Natural killer cell treated with Interleukin-12 subunit alpha and Interleukin-12 subunit beta and Interleukin-15 and Interleukin-18, amount 100 ng/mL, for 72 hours (primary cell): ENCODE data around the gene EFNA4. TPM values are rescaled to one million over a fixed set of nuclear protein-coding genes. Genes with fewer than 3 reads are reported as not detected.

Source experiments
- ATAC-seq, 2 donors: fragments of 150-1000 bp; cut with Tn5 transposase in 1 of 2; sonication (Bioruptor Pico), chemical (Tn5 transposase) in 1 of 2; 2 replicates each; pipeline ENCODE4 v1.10.0; 2021
- DNase-seq: peaks from one replicate; pipeline ENCODE4 v3.0.0; 2022; ENCODE audit warnings: low spot score
- H3K27ac Mint-ChIP-seq, 2 donors: 1 replicate in 1 of 2; 2 replicates in 1 of 2; pipeline ENCODE4 v1.8.0; 2022; ENCODE audit warnings: mixed read lengths in 2 of 2, mild to moderate bottlenecking in 1 of 2, moderate library complexity in 1 of 2
- H3K27me3 Mint-ChIP-seq, 2 donors: 1 replicate in 1 of 2; 2 replicates in 1 of 2; pipeline ENCODE4 v1.8.0; 2022; ENCODE audit warnings: mixed read lengths in 2 of 2
- H3K36me3 Mint-ChIP-seq: one replicate; pipeline ENCODE4 v1.8.0; 2022; ENCODE audit warnings: mixed read lengths
- H3K4me1 Mint-ChIP-seq, 2 donors: 1 replicate in 1 of 2; 2 replicates in 1 of 2; pipeline ENCODE4 v1.8.0; 2022; ENCODE audit warnings: low read depth in 2 of 2, mixed read lengths in 2 of 2, mild to moderate bottlenecking in 1 of 2
- H3K4me3 Mint-ChIP-seq: one replicate; pipeline ENCODE4 v1.8.0; 2022; ENCODE audit warnings: mixed read lengths
- H3K9me3 Mint-ChIP-seq: 2 replicates; pipeline ENCODE4 v1.8.0; 2022; ENCODE audit warnings: mixed read lengths
- total RNA-seq, 2 donors: library from RNA; stranded (reverse); gene quantifications; one replicate each; pipeline ENCODE4 v1.2.3, GENCODE V29; 2022

EFNA4 gene
- total RNA-seq, 2 donors from 2014 or later = 1.7 to 4.7 TPM

DNA sequence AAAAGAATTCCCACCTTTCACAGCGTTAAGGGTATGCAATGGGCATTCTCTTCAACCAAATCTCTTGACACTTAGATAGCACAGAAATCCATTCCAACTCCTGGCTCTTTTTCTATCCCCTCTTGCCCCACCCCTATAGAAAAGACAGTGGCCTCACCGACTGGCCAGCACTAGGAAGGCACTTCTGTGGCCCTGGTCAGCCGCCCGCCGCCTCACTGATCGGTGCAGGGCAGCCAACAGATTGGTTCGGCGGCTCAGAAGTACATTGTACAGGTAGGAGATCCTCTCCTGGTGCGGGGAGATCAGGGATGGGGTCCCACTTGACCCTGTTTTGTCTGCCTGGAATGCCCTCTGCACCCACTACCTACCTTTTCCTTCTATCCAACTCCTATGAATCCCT is 39.2 kb upstream of the EFNA4 start:
- Mint-ChIP-seq H3K27me3 (no peaks in the 10 kb centered on the region), H3K9me3 (no peaks in the 10 kb centered on the region), H3K36me3 (no peaks in the 10 kb centered on the region), H3K4me1 (peaks cover 0 to 12% of the 10 kb centered on the region in 2 donors), H3K4me3 (no peak overlapping the region), H3K27ac (no peak overlapping the region)
- no peak for DNase-seq
- no peak for ATAC-seq

DNA sequence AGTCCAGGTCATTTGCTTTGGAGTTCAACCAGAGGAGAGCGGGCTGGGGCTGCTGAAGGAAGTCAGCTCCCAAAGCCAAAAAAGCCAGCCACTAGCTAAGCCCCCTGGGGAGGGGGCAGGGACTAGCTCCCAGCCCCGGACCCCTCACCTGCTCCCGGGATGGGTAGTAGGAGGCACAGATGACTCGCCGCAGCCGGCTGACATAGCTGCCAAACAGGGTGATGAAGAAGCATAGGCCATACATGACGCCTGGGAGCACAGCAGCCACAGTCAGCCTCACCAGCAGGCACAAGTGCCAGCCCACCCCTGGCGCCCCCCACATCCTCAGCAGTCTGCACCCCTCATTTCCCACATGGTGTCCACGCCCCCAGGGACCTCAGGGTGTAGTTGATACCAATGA is 37.4 kb upstream of the EFNA4 start:
- no peak for ATAC-seq
- DNase-seq = no peak
- Mint-ChIP-seq H3K4me3 (no peak overlapping the region), H3K27ac (no peak overlapping the region), H3K4me1 (peaks cover 0 to 4% of the 10 kb centered on the region in 2 donors), H3K9me3 (no peaks in the 10 kb centered on the region), H3K27me3 (no peaks in the 10 kb centered on the region), H3K36me3 (no peaks in the 10 kb centered on the region)

DNA sequence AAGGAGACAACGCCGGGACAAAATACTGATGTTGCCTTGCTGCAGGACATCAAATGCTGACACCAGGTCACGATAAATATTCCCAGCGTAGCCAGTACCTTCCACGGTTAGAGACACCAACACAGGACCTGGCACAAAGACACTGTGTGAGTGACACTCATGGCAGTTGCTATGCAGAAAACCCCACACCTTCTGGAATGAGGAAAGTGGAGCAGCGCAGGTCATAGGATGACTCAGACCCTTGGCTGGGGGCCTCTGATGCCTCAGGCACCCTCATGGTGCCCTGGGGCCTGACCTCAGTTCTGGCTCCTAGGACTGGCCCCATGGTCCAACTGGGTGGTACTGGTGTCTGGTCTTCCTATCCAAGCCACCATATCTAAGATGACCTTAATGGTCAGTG is 37.0 kb upstream of the EFNA4 start:
- DNase-seq = no peak
- no peaks in the 10 kb centered on the region for H3K9me3 Mint-ChIP-seq
- ATAC-seq = peak in 1 of 2 donors; percentile 26
- peaks cover 0 to 1% of the 10 kb centered on the region in 2 donors for H3K4me1 Mint-ChIP-seq
- H3K27me3 Mint-ChIP-seq = no peaks in the 10 kb centered on the region
- H3K27ac Mint-ChIP-seq = no peak overlapping the region
- H3K36me3 Mint-ChIP-seq = no peaks in the 10 kb centered on the region
- H3K4me3 Mint-ChIP-seq = no peak overlapping the region

DNA sequence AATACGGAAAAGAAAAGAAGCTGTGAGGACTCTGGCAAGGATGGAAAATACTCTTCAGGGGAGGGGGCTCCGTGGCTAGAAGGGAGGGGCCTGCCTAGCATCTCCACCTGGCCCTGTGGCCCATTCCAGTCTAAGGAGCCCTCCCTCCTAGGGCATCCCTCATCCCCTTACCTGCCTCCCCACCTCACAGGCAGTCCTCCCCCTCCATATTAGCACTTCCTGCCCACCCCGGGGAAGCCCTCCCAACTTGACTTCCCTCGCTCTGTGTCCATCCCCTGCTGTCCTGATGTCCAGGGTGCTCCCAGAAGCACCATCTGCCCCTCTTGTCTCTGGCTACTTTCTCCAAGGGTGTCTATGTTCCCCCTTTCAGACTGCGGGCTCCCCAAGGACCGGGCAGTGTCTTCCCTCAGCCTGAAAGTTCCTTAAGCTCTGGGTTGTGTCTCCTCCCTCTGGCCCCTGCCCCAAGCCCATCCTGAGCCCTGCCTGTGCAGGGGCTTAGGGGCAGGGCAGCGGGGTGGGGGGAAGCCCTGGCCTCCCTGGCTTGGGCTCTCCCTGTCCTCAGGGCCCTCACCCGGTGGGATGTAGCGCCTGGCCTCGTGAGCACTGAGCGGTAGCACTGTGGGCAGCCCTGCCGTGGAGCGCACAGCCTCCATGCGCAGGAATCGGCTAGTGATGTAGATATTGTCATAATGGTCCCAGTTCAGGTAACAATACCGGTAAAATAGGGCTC is 33.9 kb upstream of the EFNA4 start:
- DNase-seq (no peak), ATAC-seq (no peak)
- Mint-ChIP-seq H3K9me3 (no peaks in the 10 kb centered on the region), H3K4me1 (no peaks in the 10 kb centered on the region), H3K4me3 (no peak overlapping the region), H3K27ac (no peak overlapping the region), H3K27me3 (no peaks in the 10 kb centered on the region), H3K36me3 (no peaks in the 10 kb centered on the region)

DNA sequence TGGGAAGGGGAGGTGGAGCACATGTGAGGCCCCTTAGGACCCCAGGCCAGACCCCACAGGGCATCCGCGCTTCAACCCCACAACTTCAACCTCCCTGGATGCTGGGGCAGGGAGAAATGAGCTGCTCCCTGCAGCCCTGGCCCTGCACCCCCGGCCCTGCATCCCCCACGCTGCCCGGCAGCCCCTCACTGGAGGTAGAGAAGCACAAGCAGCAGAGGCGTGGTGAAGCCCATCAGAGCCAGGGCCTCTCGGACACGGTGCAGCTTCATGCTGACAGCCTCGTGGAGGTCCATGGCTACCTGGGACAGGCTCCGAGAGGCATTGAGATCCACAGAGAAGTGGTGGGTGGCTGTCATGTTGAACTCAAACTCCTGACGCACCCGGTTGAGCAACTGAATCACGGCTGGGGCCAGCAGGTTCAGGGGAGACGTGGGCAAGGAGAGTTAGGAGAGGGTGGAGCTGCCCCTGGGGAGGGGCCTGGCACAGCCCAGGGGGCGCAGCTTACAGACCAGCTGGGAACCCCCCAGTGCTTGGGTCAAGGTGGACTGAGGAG is 33.2 kb upstream of the EFNA4 start:
- ATAC-seq (no peak), DNase-seq (no peak)

DNA sequence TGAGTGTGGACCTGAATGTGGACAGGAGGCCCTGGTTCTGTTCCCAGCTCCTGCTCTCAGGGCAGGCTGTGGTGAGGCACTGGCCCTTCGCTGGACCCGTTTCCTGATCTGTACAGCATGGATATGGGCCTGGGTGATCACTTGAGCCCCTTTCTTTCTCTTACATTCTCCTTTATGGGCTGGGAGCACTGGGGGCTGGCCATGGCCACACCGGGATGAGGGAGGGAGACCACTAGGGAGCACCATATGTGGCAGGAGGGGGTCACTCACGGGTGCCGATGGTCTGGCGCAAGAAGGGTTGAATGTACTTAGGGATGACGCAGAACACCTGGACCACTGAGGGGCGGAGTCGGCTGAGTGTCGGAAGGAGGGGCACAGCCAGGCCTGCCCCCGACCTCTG is 32.6 kb upstream of the EFNA4 start:
- no peaks in the 10 kb centered on the region for H3K9me3 Mint-ChIP-seq
- no peaks in the 10 kb centered on the region for H3K27me3 Mint-ChIP-seq
- H3K4me1 Mint-ChIP-seq = no peaks in the 10 kb centered on the region
- H3K27ac Mint-ChIP-seq = no peak overlapping the region
- no peaks in the 10 kb centered on the region for H3K36me3 Mint-ChIP-seq
- ATAC-seq = no peak
- DNase-seq = no peak
- H3K4me3 Mint-ChIP-seq = no peak overlapping the region

More for the DNA sequence above, 33.2 kb upstream of the EFNA4 start:
- Mint-ChIP-seq H3K4me3 (no peak overlapping the region), H3K27ac (no peak overlapping the region), H3K36me3 (no peaks in the 10 kb centered on the region), H3K4me1 (no peaks in the 10 kb centered on the region), H3K9me3 (no peaks in the 10 kb centered on the region), H3K27me3 (no peaks in the 10 kb centered on the region)

DNA sequence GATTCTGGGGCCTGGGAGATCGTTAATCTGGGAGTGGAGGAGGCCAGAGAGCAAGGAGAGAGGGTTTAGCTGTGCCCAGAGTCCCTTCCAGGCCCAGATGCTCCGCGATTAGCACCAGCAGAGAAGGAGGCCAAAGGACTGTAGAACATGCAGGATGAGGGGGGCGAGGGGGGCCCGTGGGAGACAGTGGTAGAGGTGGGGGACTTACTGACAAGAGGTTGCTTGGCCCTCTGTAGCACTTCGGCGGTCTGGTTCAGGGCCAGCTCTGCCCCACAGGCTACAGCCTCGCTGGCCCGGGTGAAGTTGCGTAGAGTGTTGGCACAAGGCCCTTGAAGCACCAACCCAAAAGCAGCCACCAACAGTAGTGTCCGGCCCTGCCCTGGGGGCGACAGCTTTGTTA is 30.7 kb upstream of the EFNA4 start:
- Mint-ChIP-seq H3K4me1 (no peaks in the 10 kb centered on the region), H3K9me3 (no peaks in the 10 kb centered on the region), H3K36me3 (no peaks in the 10 kb centered on the region), H3K27ac (no peak overlapping the region), H3K27me3 (peaks cover 0 to 2% of the 10 kb centered on the region in 2 donors), H3K4me3 (no peak overlapping the region)
- DNase-seq = no peak
- no peak for ATAC-seq

DNA sequence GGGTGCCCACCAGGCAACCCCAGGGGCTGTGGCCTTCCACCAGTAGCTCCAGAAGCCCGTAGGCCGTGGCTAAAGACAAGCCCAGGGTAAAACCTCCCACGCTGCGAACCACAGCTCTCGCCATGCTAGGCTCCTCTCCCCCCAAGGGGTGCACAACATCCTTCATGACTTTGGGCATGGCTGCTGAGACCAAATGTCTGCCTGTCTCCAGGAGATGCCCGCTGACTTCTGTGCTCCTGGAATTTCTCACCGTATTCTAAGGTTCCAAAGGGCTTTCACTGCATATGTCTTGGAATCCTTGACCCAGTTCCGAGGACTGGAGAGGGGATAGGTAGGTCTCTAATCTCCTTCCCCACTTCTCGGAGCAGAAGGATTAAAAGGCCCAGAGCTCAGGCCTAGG is 30.0 kb upstream of the EFNA4 start, which contains the start of the genes DCST1 and DCST2:
Gene DCST1, plus strand, starts transcription at position 301 of the 400 bp plus-strand sequence. CDS start 213 bp downstream, outside the sequence.
Gene DCST2, minus strand, starts transcription at position 258 of the 400 bp plus-strand sequence. Its CDS starts 80 bp downstream, at position 178.
- H3K27ac Mint-ChIP-seq = no peak within 1 kb of the TSS
- DNase-seq (no peak), ATAC-seq (no peak)
- H3K4me1 Mint-ChIP-seq = no peaks in the 10 kb centered on the region
- no peaks in the 10 kb centered on the region for H3K36me3 Mint-ChIP-seq
- peaks cover 0 to 4% of the 10 kb centered on the region in 2 donors for H3K27me3 Mint-ChIP-seq
- no peaks in the 10 kb centered on the region for H3K9me3 Mint-ChIP-seq
- H3K4me3 Mint-ChIP-seq = no peak within 1 kb of the TSS

DNA sequence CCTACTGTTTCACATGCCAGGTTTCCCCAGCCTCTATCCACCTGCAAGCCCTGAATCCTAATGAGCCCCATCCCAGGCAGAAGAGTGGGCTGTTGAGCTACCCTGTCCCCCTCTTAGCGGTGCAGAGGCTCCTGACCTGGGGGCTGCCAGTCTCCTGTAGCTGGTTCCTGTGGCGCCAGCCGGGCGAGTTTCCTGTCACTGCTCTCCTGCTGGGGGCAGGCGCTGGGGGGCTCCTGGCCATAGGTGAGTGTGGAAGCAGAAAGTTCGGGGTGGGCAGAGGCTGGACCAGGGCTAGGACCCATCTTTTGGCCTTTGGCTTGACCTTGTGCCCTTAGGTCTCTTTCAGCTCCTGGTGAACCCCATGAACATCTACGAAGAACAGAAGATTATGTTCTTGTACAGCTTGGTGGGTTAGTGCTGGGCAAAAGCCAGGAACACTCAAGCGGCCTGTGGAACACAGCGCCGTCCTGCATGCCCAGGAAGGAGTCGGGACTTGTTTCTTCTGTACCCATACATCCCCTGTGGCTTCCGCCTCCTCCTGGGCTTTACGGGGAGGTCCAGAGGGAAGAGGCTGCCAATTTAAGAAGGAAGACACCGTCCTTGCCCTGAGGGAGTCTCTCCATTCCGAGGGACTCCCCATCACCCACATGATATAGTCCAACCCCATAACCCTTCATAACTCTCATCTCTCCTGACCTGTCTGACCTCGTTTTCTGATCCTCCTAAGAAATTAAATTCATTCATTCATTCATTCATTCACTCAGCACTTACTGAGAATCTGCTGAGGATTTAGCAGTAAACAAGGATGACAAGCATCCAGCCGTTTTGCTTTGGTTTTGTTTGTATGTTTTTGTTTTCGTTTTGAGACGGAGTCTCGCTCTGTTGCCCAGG is 29.0 kb upstream of the EFNA4 start:
- no peak overlapping the region for H3K4me3 Mint-ChIP-seq
- ATAC-seq (peak in 1 of 2 donors; percentile 3), DNase-seq (no peak)
- no peak overlapping the region for H3K27ac Mint-ChIP-seq
- no peaks in the 10 kb centered on the region for H3K9me3 Mint-ChIP-seq
- H3K36me3 Mint-ChIP-seq = no peaks in the 10 kb centered on the region
- H3K27me3 Mint-ChIP-seq = peaks cover 0 to 6% of the 10 kb centered on the region in 2 donors
- no peaks in the 10 kb centered on the region for H3K4me1 Mint-ChIP-seq

DNA sequence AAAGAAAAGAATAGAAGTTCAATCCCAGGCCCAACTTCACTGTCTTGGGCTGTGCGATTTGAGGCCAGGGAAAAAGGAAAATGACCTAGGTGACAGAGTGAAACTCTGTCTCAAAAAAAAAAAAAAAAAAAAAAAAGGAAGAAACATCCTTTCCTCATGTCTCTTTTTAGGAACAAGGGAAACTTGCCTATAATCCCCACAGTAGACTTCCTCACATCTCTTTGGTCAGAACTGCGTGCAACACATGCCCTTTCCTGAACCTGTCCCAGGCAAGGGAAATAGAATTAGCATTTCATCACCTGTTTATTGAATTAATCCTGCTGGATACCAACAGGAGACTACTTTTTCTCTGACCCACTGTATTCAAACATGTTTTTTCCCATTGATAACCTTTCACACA is 27.6 kb upstream of the EFNA4 start:
- no peak for DNase-seq
- no peaks in the 10 kb centered on the region for H3K36me3 Mint-ChIP-seq
- no peak overlapping the region for H3K4me3 Mint-ChIP-seq
- no peak for ATAC-seq
- H3K9me3 Mint-ChIP-seq = no peaks in the 10 kb centered on the region
- H3K27me3 Mint-ChIP-seq = peaks cover 0 to 6% of the 10 kb centered on the region in 2 donors
- H3K27ac Mint-ChIP-seq = no peak overlapping the region
- no peaks in the 10 kb centered on the region for H3K4me1 Mint-ChIP-seq

DNA sequence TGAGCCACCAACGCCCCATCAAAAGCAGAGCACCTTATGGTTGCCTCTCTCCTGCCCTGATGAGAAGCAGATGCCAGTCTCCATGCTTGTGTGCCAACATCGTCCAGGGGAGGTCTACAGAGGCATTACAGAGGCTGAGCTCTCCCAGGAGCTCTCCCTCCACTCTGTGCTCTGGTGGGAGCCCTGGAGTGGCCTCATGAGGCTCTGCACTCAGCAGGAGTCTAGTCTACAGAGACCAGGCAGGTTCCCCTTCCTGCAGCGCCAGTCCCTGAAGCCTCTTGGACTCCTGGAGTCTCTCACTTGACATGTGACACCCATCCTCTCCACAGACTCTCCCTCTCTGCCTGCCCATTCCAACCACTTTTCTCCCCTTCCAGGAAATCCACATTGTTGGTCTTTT is 26.5 kb upstream of the EFNA4 start:
- no peak for ATAC-seq
- peaks cover 0 to 6% of the 10 kb centered on the region in 2 donors for H3K27me3 Mint-ChIP-seq
- DNase-seq = no peak
- no peaks in the 10 kb centered on the region for H3K4me1 Mint-ChIP-seq
- H3K36me3 Mint-ChIP-seq = no peaks in the 10 kb centered on the region
- H3K9me3 Mint-ChIP-seq = no peaks in the 10 kb centered on the region
- no peak overlapping the region for H3K4me3 Mint-ChIP-seq
- H3K27ac Mint-ChIP-seq = no peak overlapping the region

DNA sequence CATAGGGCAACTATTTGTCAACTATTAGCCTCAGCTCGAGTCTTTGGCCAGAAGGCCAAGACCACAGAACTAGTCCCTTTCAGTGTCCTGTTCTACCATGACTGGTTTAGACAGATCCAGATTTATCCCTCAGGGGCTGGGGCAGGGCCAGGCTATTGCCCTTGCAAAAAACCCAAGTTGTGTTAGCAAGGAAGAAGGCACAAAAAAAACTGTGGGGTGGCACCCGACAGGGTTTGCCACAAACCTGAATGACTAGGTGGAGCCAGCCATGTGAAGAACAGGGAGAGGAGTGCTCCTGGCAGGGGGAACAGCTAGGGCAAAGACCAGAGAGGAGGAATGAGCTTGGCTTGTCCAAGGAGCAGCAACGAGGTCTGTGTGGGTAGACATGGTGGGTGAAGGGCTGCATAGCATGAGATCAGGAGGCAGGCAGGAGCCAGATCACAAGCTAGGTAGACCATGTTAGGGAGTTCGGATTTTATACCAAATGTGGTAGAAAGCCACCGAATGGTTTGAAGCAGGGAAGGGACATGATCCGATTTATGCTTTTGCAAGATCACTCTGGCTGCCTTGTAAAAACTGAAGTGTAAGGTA is 25.6 kb upstream of the EFNA4 start:
- Mint-ChIP-seq H3K4me3 (no peak overlapping the region), H3K9me3 (no peaks in the 10 kb centered on the region), H3K4me1 (no peaks in the 10 kb centered on the region), H3K27ac (no peak overlapping the region), H3K36me3 (no peaks in the 10 kb centered on the region), H3K27me3 (peaks cover 0 to 6% of the 10 kb centered on the region in 2 donors)
- DNase-seq (no peak), ATAC-seq (no peak)

DNA sequence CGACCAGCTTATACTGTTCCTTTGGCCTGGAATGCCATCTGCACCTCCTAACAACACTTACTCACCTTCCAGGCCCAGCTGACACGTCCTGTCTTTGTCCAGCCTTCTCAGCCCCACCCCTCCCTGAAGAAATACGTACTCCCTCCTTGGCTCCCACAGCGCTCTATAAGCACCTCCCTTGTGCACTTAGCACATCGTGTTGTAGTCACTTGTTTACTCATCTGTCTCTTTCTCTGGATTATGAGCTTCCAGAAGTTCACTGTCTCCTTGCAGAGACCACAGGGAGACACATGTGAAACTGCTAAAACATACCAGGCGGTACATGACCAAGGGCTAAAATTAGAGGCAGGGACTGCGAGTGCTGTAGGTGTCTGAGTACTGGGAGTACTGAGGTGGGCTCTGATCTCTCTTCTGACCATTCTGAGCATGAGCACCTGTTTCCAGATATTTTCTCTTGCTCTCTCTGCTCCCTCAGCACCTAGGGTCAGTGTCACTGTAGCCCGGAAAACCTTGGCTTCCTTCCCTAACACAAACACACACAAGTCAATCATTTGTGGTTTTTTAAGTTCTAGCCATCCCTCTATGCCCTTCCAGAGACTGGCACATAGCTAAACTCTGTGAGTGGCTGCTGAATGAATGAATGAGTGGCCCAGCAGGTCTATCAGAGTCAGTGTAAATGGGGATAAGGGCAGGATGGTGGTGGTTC is 24.8 kb upstream of the EFNA4 start:
- Mint-ChIP-seq H3K4me1 (no peaks in the 10 kb centered on the region), H3K4me3 (no peak overlapping the region), H3K27ac (no peak overlapping the region), H3K36me3 (no peaks in the 10 kb centered on the region), H3K9me3 (no peaks in the 10 kb centered on the region), H3K27me3 (peaks cover 0 to 6% of the 10 kb centered on the region in 2 donors)
- no peak for ATAC-seq
- no peak for DNase-seq
